Measurements from ENCODE around the gene PDE4A.

PDE4A gene

DNA sequence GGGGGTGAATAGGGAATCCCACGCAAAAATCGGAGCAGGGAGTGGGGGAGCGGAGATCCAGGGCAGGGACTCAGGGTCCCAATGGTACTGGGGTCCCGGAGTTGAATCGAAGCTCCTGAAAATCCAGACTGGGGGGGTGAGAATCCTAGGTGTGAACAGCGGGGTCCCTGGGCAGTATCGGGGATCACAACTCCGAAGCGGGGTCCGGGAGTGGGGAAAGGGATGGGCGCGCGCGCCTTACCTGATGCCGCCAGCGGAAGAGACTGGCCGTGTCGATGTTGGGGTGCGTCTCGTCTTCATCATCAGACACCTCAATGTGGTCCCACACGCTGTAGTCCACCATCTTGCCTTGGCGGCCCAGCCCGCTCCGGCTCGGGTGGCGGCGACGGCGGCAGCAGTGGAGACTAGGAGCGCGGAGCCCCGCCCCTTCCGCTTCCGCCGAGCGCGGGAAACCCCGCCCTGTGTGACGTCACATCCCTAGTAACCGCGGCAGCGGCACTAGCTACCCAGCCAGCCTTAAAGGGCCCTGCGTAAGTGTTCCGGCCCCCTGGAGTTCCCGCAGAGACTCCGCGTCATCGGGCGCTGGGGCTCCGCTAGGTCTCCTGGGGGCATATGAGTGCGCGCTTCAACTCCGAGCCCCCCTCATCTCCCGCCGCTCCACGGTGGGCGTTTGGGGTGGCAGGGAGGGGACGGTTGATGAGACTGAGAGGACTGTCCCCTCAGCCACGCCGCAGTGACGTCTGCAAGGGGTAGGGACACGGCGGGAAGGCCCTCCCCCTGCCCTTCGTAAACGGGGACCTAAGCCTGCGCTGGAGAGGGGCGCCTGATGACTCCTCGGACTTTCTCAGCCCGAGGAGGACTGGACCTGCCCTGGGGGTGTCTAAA lies 17.0 kb upstream of the PDE4A start, which contains the start of gene CDC37:
TSS of gene CDC37 (minus strand) at position 406 of the 885 bp plus-strand sequence. CDS start at position 343, 63 bp downstream.
- Histone ChIP-seq H3K9me2 (replicated peaks; ENCODE audit: insufficient read depth, low read length) (no peaks in the 10 kb centered on the region), H3K4me3 (ENCODE audit: insufficient read depth, low read length, poor library complexity, severe bottlenecking) (peak within 1 kb of the TSS; percentile 82), H3F3A (ENCODE audit: insufficient read depth) (peaks cover 12% of the 10 kb centered on the region; the same call in 1 of the 2 replicates), H2AFZ (ENCODE audit: low read depth, low read length, severe bottlenecking) (peak within 1 kb of the TSS; percentile 42), H4K20me1 (ENCODE audit: low read depth, low read length) (no peaks in the 10 kb centered on the region; the same call in 1 of the 2 replicates), H3K79me2 (ENCODE audit: insufficient read depth, low read length) (peaks cover 44% of the 10 kb centered on the region), H3K36me3 (ENCODE audit: low read length) (no peaks in the 10 kb centered on the region), H3K27ac (ENCODE audit: low read depth, low read length) (peak within 1 kb of the TSS; percentile 36), H3K4me2 (ENCODE audit: low read depth, low read length, poor library complexity, severe bottlenecking) (peak within 1 kb of the TSS; percentile 97), H3K9ac (ENCODE audit: low read length) (peak within 1 kb of the TSS; percentile 90), H3K9me3 (ENCODE audit: insufficient read depth, low read length) (no peaks in the 10 kb centered on the region), H3K27me3 (ENCODE audit: low read length) (no peaks in the 10 kb centered on the region)
- TF ChIP-seq, protein P1, sequence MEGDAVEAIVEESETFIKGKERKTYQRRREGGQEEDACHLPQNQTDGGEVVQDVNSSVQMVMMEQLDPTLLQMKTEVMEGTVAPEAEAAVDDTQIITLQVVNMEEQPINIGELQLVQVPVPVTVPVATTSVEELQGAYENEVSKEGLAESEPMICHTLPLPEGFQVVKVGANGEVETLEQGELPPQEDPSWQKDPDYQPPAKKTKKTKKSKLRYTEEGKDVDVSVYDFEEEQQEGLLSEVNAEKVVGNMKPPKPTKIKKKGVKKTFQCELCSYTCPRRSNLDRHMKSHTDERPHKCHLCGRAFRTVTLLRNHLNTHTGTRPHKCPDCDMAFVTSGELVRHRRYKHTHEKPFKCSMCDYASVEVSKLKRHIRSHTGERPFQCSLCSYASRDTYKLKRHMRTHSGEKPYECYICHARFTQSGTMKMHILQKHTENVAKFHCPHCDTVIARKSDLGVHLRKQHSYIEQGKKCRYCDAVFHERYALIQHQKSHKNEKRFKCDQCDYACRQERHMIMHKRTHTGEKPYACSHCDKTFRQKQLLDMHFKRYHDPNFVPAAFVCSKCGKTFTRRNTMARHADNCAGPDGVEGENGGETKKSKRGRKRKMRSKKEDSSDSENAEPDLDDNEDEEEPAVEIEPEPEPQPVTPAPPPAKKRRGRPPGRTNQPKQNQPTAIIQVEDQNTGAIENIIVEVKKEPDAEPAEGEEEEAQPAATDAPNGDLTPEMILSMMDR (IDR thresholded peaks at IDR 0.05; ENCODE audit: insufficient read depth, low read length, poor library complexity, severe bottlenecking) = no peak
- no peak for TF ChIP-seq EZH2phosphoT487 (conservative IDR thresholded peaks at IDR 0.05; ENCODE audit: low read length)

DNA sequence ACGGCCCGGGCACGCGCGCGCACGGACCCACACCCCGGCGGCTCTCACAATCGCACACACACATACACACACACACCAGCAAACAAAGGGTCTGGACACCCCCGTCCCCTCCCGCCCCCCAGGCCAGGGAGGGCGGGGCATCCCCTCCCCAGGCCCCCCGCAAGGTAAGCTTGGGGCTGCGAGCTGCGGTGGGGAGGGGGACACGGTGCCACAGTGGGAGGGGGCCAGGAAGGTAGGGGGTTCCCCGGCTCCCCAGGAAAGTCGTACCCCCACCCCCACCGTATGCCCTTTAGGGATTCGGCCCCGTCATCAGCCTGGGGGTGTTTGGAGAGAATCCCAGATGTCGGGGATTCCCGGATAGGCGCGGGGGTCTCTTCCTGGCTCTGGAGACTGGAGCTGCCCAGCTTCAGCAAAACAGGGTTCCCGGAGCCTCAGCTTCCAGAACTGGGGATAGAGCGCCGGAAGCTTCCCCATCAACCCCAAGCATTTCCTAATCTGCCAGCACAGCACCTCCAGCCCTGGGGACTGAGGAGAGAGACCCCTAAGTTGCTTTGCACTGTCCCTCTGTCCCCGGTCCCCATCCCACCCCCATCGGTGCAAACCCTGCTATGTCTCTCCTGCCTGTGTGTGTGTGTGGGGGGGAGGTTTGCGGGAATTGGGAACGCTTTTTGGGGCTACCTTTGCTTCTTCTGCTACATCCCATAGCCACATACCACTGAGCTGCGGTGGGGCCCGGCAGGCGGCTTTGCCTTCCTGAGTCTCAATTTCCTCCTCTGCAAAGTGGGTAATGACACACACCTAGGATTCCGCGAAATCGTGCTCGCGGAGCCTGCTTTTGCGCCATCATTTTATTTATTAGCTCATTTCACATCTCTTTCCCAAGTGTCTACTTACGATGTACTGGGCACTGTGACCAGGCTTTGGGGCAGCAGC lies 15.2 kb upstream of the PDE4A start:
- peaks cover 31% of the 10 kb centered on the region for H3K79me2 ChIP-seq (ENCODE audit: insufficient read depth, low read length)
- H3K4me2 ChIP-seq (ENCODE audit: low read depth, low read length, poor library complexity, severe bottlenecking) = no peak overlapping the region
- no peaks in the 10 kb centered on the region for H3K9me2 ChIP-seq (replicated peaks; ENCODE audit: insufficient read depth, low read length)
- H3K9ac ChIP-seq (ENCODE audit: low read length) = no peak overlapping the region
- no peak overlapping the region for H3K4me3 ChIP-seq (ENCODE audit: insufficient read depth, low read length, poor library complexity, severe bottlenecking)
- H3K27me3 ChIP-seq (ENCODE audit: low read length) = no peaks in the 10 kb centered on the region
- H2AFZ ChIP-seq (ENCODE audit: low read depth, low read length, severe bottlenecking) = no peak overlapping the region
- no peaks in the 10 kb centered on the region for H3K9me3 ChIP-seq (ENCODE audit: insufficient read depth, low read length)
- H3F3A ChIP-seq (ENCODE audit: insufficient read depth) = peaks cover 12% of the 10 kb centered on the region; the same call in 1 of the 2 replicates
- TF ChIP-seq, protein P1 (IDR thresholded peaks at IDR 0.05; ENCODE audit: insufficient read depth, low read length, poor library complexity, severe bottlenecking) = no peak
- TF ChIP-seq EZH2phosphoT487 (conservative IDR thresholded peaks at IDR 0.05; ENCODE audit: low read length) = no peak
- no peaks in the 10 kb centered on the region; the same call in 1 of the 2 replicates for H4K20me1 ChIP-seq (ENCODE audit: low read depth, low read length)
- H3K27ac ChIP-seq (ENCODE audit: low read depth, low read length) = no peak overlapping the region
- no peaks in the 10 kb centered on the region for H3K36me3 ChIP-seq (ENCODE audit: low read length)

DNA sequence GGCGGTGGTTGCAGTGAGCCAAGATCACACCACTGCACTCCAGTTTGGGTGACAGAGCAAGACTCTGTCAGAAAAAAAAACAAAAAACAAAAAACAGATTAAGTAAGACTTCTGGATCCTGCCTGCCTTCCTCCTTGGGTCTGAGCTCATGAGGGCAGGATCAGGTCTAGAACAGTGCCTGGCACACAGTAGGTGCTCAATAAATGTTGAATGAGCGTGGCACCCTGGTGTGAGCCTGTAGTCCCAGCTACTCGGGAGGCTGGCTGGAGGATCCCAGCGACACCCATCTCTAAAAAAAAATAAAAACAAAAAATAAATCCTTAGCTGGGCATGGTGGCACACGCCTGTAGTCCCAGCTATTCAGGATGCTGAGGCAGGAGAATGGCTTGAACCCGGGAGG lies 14.1 kb upstream of the PDE4A start:
- H3K9me3 ChIP-seq (ENCODE audit: insufficient read depth, low read length) = no peaks in the 10 kb centered on the region
- no peaks in the 10 kb centered on the region for H4K20me1 ChIP-seq (ENCODE audit: low read depth, low read length)
- H2AFZ ChIP-seq (ENCODE audit: low read depth, low read length, severe bottlenecking) = no peak overlapping the region
- H3K36me3 ChIP-seq (ENCODE audit: low read length) = no peaks in the 10 kb centered on the region
- no peak overlapping the region for H3K4me2 ChIP-seq (ENCODE audit: low read depth, low read length, poor library complexity, severe bottlenecking)
- peaks cover 17% of the 10 kb centered on the region for H3F3A ChIP-seq (ENCODE audit: insufficient read depth)
- no peaks in the 10 kb centered on the region for H3K27me3 ChIP-seq (ENCODE audit: low read length)
- H3K9me2 ChIP-seq (replicated peaks; ENCODE audit: insufficient read depth, low read length) = no peaks in the 10 kb centered on the region
- H3K4me3 ChIP-seq (ENCODE audit: insufficient read depth, low read length, poor library complexity, severe bottlenecking) = no peak overlapping the region
- peaks cover 21% of the 10 kb centered on the region for H3K79me2 ChIP-seq (ENCODE audit: insufficient read depth, low read length)
- H3K9ac ChIP-seq (ENCODE audit: low read length) = no peak overlapping the region
- TF ChIP-seq EZH2phosphoT487 (conservative IDR thresholded peaks at IDR 0.05; ENCODE audit: low read length) = no peak
- TF ChIP-seq, protein P1 (IDR thresholded peaks at IDR 0.05; ENCODE audit: insufficient read depth, low read length, poor library complexity, severe bottlenecking) = no peak
- H3K27ac ChIP-seq (ENCODE audit: low read depth, low read length) = no peak overlapping the region
